Uterus (tissue), 4 donors: ENCODE data around the gene CUBN. TPM values are rescaled to one million over a fixed set of nuclear protein-coding genes. Genes with fewer than 3 reads are reported as not detected.

Experiments used
- DNase-seq, 2 donors: peaks; one replicate each; pipeline ENCODE4 v3.0.0-alpha.2; 2019 to 2020
- H3K27ac ChIP-seq, 2 donors: fragments of 200-600 bp; sonication (generic); 1 replicate in 1 of 2; 2 replicates in 1 of 2; pipeline ENCODE4 v1.5.1; 2016 to 2018
- H3K27me3 ChIP-seq, 2 donors: fragments of 200-600 bp; sonication (generic); one replicate each; pipeline ENCODE4 v1.5.1; 2018 to 2019; ENCODE audit warnings: control low read depth in 1 of 2
- H3K36me3 ChIP-seq, 2 donors: fragments of 200-600 bp; sonication (generic); one replicate each; pipeline ENCODE4 v1.5.1; 2019; ENCODE audit warnings: control low read depth in 1 of 2
- H3K4me1 ChIP-seq, 2 donors: fragments of 200-600 bp; sonication (generic); one replicate each; pipeline ENCODE4 v1.5.1; 2018 to 2019; ENCODE audit warnings: control low read depth in 1 of 2
- H3K4me3 ChIP-seq, 2 donors: fragments of 200-600 bp; sonication (generic); 1 replicate in 1 of 2; 2 replicates in 1 of 2; pipeline ENCODE4 v1.5.1; 2018 to 2019; ENCODE audit warnings: mild to moderate bottlenecking in 1 of 2
- H3K9me3 ChIP-seq, 2 donors: fragments of 200-600 bp; sonication (generic); one replicate each; pipeline ENCODE4 v1.5.1; 2019; ENCODE audit warnings: control low read depth in 1 of 2
- POLR2A ChIP-seq, 2 donors: fragments of 450-650 bp; IDR thresholded peaks; one replicate each; pipeline ENCODE4 v1.6.1; 2016; ENCODE audit warnings: antibody characterized with exemption in 2 of 2, mild to moderate bottlenecking in 1 of 2, moderate library complexity in 1 of 2
- intact Hi-C: fragments of 100-400 bp; cut with DNase I; formaldehyde crosslinking; loops from one replicate; pipeline ENCODE4 v1.15.1; 2023; ENCODE audit warnings: low total_unique reads
- total RNA-seq, 4 donors: library from RNA; depleted of rRNA in 3 of 4; stranded (reverse); fragments of >200 nt in 3 of 4; gene quantifications; one replicate each; pipeline versions ENCODE4 v1.1.0 to v1.2.4, GENCODE V29; 2014 to 2023
- TF ChIP-seq, protein P1 (sequence below), 4 experiments: fragments of 200-600 bp in 2 of 4; fragments of 450-650 bp in 2 of 4; sonication (generic) in 2 of 4; IDR thresholded peaks; one replicate each; pipeline ENCODE4 v1.5.1; 2016 to 2019; ENCODE audit warnings: antibody characterized with exemption in 4 of 4, mild to moderate bottlenecking in 2 of 4, moderate library complexity in 1 of 4
- donor health status: DM: yes; HTN: yes; CAD: no.

The CUBN gene
- total RNA-seq, 4 donors from 2014 or later = 3.5 to 9.5 (median 5.1) TPM

- Histone ChIP-seq H3K27ac (peak overlapping the region in 1 of 2 donors; percentile 4), H3K9me3 (no peaks in the 10 kb centered on the region), H3K4me3 (no peak overlapping the region), H3K36me3 (no peaks in the 10 kb centered on the region), H3K4me1 (no peaks in the 10 kb centered on the region), H3K27me3 (no peaks in the 10 kb centered on the region)
- intact Hi-C loops = no loop called here
- DNase-seq = no peak
- TF ChIP-seq, protein P1, sequence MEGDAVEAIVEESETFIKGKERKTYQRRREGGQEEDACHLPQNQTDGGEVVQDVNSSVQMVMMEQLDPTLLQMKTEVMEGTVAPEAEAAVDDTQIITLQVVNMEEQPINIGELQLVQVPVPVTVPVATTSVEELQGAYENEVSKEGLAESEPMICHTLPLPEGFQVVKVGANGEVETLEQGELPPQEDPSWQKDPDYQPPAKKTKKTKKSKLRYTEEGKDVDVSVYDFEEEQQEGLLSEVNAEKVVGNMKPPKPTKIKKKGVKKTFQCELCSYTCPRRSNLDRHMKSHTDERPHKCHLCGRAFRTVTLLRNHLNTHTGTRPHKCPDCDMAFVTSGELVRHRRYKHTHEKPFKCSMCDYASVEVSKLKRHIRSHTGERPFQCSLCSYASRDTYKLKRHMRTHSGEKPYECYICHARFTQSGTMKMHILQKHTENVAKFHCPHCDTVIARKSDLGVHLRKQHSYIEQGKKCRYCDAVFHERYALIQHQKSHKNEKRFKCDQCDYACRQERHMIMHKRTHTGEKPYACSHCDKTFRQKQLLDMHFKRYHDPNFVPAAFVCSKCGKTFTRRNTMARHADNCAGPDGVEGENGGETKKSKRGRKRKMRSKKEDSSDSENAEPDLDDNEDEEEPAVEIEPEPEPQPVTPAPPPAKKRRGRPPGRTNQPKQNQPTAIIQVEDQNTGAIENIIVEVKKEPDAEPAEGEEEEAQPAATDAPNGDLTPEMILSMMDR (IDR thresholded peaks at IDR 0.05) = no peak
- no peak for TF ChIP-seq POLR2A (IDR thresholded peaks at IDR 0.05)
Observed at GRCh38 chr10:16856092-16856491, 273.5 kb downstream of the CUBN start.

DNA sequence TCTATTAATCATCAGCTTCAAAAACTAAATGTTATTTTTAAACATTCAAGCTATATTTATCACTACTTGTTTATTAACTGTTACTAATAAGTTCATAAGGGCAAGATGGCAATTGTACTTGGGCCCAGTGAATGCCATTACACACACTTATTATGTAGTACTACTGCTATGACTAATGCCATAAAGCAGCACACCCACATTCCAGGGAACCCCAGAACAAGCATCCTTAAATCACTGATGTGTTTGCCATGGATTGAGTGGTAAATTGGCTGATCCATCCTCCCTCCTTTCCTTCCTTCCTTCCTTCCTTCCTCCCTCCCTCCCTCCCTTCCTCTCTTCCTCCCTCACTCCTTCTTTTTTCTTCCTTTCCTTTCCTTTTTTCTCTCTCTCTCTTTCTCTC lies 275.0 kb downstream of the CUBN start:
- intact Hi-C loops = no loop called here

GRCh38 chr10:16853809-16854208 lies 275.8 kb downstream of the CUBN start:
- Histone ChIP-seq H3K27me3 (no peaks in the 10 kb centered on the region), H3K4me1 (no peaks in the 10 kb centered on the region), H3K4me3 (no peak overlapping the region), H3K36me3 (no peaks in the 10 kb centered on the region), H3K27ac (no peak overlapping the region), H3K9me3 (no peaks in the 10 kb centered on the region)
- intact Hi-C loops = no loop called here
- no peak for DNase-seq
- no peak for TF ChIP-seq POLR2A (IDR thresholded peaks at IDR 0.05)
- TF ChIP-seq, protein P1 (IDR thresholded peaks at IDR 0.05) = no peak

More for the DNA sequence above, 275.0 kb downstream of the CUBN start:
- H3K27me3 ChIP-seq = no peaks in the 10 kb centered on the region
- H3K4me3 ChIP-seq = no peak overlapping the region
- no peak for TF ChIP-seq POLR2A (IDR thresholded peaks at IDR 0.05)
- TF ChIP-seq, protein P1 (IDR thresholded peaks at IDR 0.05) = no peak
- DNase-seq = no peak
- no peaks in the 10 kb centered on the region for H3K36me3 ChIP-seq
- no peaks in the 10 kb centered on the region for H3K9me3 ChIP-seq
- H3K4me1 ChIP-seq = no peaks in the 10 kb centered on the region
- no peak overlapping the region for H3K27ac ChIP-seq

GRCh38 chr10:16853201-16853600 lies 276.4 kb downstream of the CUBN start:
- Histone ChIP-seq H3K36me3 (no peaks in the 10 kb centered on the region), H3K4me1 (no peaks in the 10 kb centered on the region), H3K27me3 (no peaks in the 10 kb centered on the region), H3K9me3 (no peaks in the 10 kb centered on the region), H3K4me3 (no peak overlapping the region), H3K27ac (no peak overlapping the region)
- no peak for TF ChIP-seq POLR2A (IDR thresholded peaks at IDR 0.05)
- TF ChIP-seq, protein P1 (IDR thresholded peaks at IDR 0.05) = no peak
- DNase-seq = no peak
- intact Hi-C loops = no loop called here

- no peaks in the 10 kb centered on the region for H3K9me3 ChIP-seq
- no peak for TF ChIP-seq POLR2A (IDR thresholded peaks at IDR 0.05)
- TF ChIP-seq, protein P1 (IDR thresholded peaks at IDR 0.05) = no peak
- no peaks in the 10 kb centered on the region for H3K4me1 ChIP-seq
- no peak for DNase-seq
- intact Hi-C loops = no loop called here
- no peak overlapping the region for H3K4me3 ChIP-seq
- no peaks in the 10 kb centered on the region for H3K36me3 ChIP-seq
- H3K27ac ChIP-seq = no peak overlapping the region
- no peaks in the 10 kb centered on the region for H3K27me3 ChIP-seq
Observed at GRCh38 chr10:16852624-16853023, 277.0 kb downstream of the CUBN start.
